BLaER1 treated with 17β-estradiol and CSF1 and Interleukin-3, amounts not matched to agents 10 nM and 100 nM (cell line): ENCODE results near the gene SLC25A15.
A peak's percentile ranks its signal among the peaks of the same experiment; 100 is the strongest.

ENCODE experiments used
- H3K27ac ChIP-seq, 11 experiments: shearing (Covaris generic); formaldehyde crosslinking; 2 replicates each; pipeline ENCODE4 v1.8.1; 2022
- H3K27me3 ChIP-seq, 11 experiments: shearing (Covaris generic); formaldehyde crosslinking; 2 replicates each; pipeline ENCODE4 v1.8.1; 2022
- H3K36me3 ChIP-seq, 11 experiments: shearing (Covaris generic); formaldehyde crosslinking; 2 replicates each; pipeline ENCODE4 v1.8.1; 2022
- H3K4me1 ChIP-seq, 10 experiments: shearing (Covaris generic); formaldehyde crosslinking; 2 replicates each; pipeline ENCODE4 v1.8.1; 2022
- H3K4me2 ChIP-seq, 11 experiments: shearing (Covaris generic); formaldehyde crosslinking; 2 replicates each; pipeline ENCODE4 v1.8.1; 2022
- H3K4me3 ChIP-seq, 10 experiments: shearing (Covaris generic); formaldehyde crosslinking; 2 replicates each; pipeline ENCODE4 v1.8.1; 2022
- H3K9ac ChIP-seq, 11 experiments: shearing (Covaris generic); formaldehyde crosslinking; 2 replicates each; pipeline ENCODE4 v1.8.1; 2022
- H3K9me3 ChIP-seq, 11 experiments: shearing (Covaris generic); formaldehyde crosslinking; replicated peaks in 1 of 11; 2 replicates each; pipeline ENCODE4 v1.8.1; 2022
- H4K20me1 ChIP-seq, 11 experiments: shearing (Covaris generic); formaldehyde crosslinking; 2 replicates each; pipeline ENCODE4 v1.8.1; 2022
- Cebpa-rat ChIP-seq, 11 experiments: shearing (Covaris generic); IDR thresholded peaks; 2 replicates each; pipeline ENCODE4 v1.8.1; 2022

The SLC25A15 gene

GRCh38 chr13:40799508-40799907, 10.1 kb downstream of the SLC25A15 start:
- Histone ChIP-seq H3K4me2 (peak overlapping the region in 1 of 11 experiments; percentile 89; a peak in 3 of 22 replicates), H3K4me1 (peaks cover 16 to 30% (median 25%) of the 10 kb centered on the region in 10 experiments), H3K4me3 (no peak overlapping the region), H3K27ac (no peak overlapping the region; a peak in 1 of 22 replicates), H3K9ac (no peak overlapping the region), H3K36me3 (peaks cover 0 to 82% (median 68%) of the 10 kb centered on the region in 11 experiments; a peak in 21 of 22 replicates), H3K9me3 (no peaks in the 10 kb centered on the region), H3K27me3 (no peaks in the 10 kb centered on the region), H4K20me1 (no peaks in the 10 kb centered on the region)
- no peak for TF ChIP-seq Cebpa-rat (IDR thresholded peaks at IDR 0.05)

GRCh38 chr13:40800559-40800958, 11.1 kb downstream of the SLC25A15 start:
- H3K27ac ChIP-seq: no peak overlapping the region
- peaks cover 16 to 30% (median 25%) of the 10 kb centered on the region in 10 experiments for H3K4me1 ChIP-seq
- no peak for TF ChIP-seq Cebpa-rat (IDR thresholded peaks at IDR 0.05)
- H3K4me3 ChIP-seq: no peak overlapping the region
- peaks cover 7 to 81% (median 67%) of the 10 kb centered on the region in 11 experiments; a peak in 21 of 22 replicates for H3K36me3 ChIP-seq
- no peaks in the 10 kb centered on the region for H3K27me3 ChIP-seq
- H3K9ac ChIP-seq: no peak overlapping the region
- no peak overlapping the region for H3K4me2 ChIP-seq
- H4K20me1 ChIP-seq: no peaks in the 10 kb centered on the region
- H3K9me3 ChIP-seq: no peaks in the 10 kb centered on the region

GRCh38 chr13:40801255-40802217, 12.1 kb downstream of the SLC25A15 start:
- no peak overlapping the region for H3K4me2 ChIP-seq
- TF ChIP-seq Cebpa-rat (IDR thresholded peaks at IDR 0.05): no peak
- no peaks in the 10 kb centered on the region for H4K20me1 ChIP-seq
- H3K27ac ChIP-seq: no peak overlapping the region
- H3K9me3 ChIP-seq: no peaks in the 10 kb centered on the region
- H3K27me3 ChIP-seq: no peaks in the 10 kb centered on the region
- peaks cover 16 to 29% (median 25%) of the 10 kb centered on the region in 10 experiments for H3K4me1 ChIP-seq
- no peak overlapping the region for H3K4me3 ChIP-seq
- H3K9ac ChIP-seq: no peak overlapping the region
- H3K36me3 ChIP-seq: peaks cover 17 to 81% (median 68%) of the 10 kb centered on the region in 11 experiments

GRCh38 chr13:40803316-40803715, 13.9 kb downstream of the SLC25A15 start:
- Histone ChIP-seq H3K9me3 (no peaks in the 10 kb centered on the region), H3K4me3 (no peak overlapping the region), H3K27ac (no peak overlapping the region), H4K20me1 (no peaks in the 10 kb centered on the region), H3K9ac (no peak overlapping the region), H3K4me1 (peaks cover 6 to 12% (median 9%) of the 10 kb centered on the region in 10 experiments), H3K4me2 (no peak overlapping the region), H3K27me3 (no peaks in the 10 kb centered on the region), H3K36me3 (peaks cover 20 to 92% (median 84%) of the 10 kb centered on the region in 11 experiments)
- no peak for TF ChIP-seq Cebpa-rat (IDR thresholded peaks at IDR 0.05)

- peaks cover 20 to 96% (median 91%) of the 10 kb centered on the region in 11 experiments for H3K36me3 ChIP-seq
- no peak overlapping the region for H3K9ac ChIP-seq
- no peaks in the 10 kb centered on the region for H3K27me3 ChIP-seq
- no peak overlapping the region for H3K4me2 ChIP-seq
- no peak overlapping the region for H3K4me3 ChIP-seq
- peaks cover 0 to 8% (median under 1%) of the 10 kb centered on the region in 10 experiments; a peak in 11 of 20 replicates for H3K4me1 ChIP-seq
- no peak for TF ChIP-seq Cebpa-rat (IDR thresholded peaks at IDR 0.05)
- no peaks in the 10 kb centered on the region for H3K9me3 ChIP-seq
- H4K20me1 ChIP-seq: no peaks in the 10 kb centered on the region
- H3K27ac ChIP-seq: no peak overlapping the region
Observed at GRCh38 chr13:40806241-40806640, 16.8 kb downstream of the SLC25A15 start.

- H3K4me2 ChIP-seq: no peak overlapping the region
- peaks cover 20 to 78% (median 73%) of the 10 kb centered on the region in 11 experiments for H3K36me3 ChIP-seq
- H3K9ac ChIP-seq: no peak overlapping the region
- TF ChIP-seq Cebpa-rat (IDR thresholded peaks at IDR 0.05): no peak
- no peak overlapping the region for H3K4me3 ChIP-seq
- H3K4me1 ChIP-seq: peaks cover 10 to 28% (median 15%) of the 10 kb centered on the region in 10 experiments
- no peaks in the 10 kb centered on the region for H3K9me3 ChIP-seq
- no peaks in the 10 kb centered on the region for H4K20me1 ChIP-seq
- H3K27me3 ChIP-seq: no peaks in the 10 kb centered on the region
- H3K27ac ChIP-seq: no peak overlapping the region
Observed at GRCh38 chr13:40809471-40809870, 20.1 kb downstream of the SLC25A15 start.

- peaks cover 10 to 28% (median 15%) of the 10 kb centered on the region in 10 experiments for H3K4me1 ChIP-seq
- TF ChIP-seq Cebpa-rat (IDR thresholded peaks at IDR 0.05): no peak
- H3K27me3 ChIP-seq: no peaks in the 10 kb centered on the region
- H3K9ac ChIP-seq: peak overlapping the region in 3 of 11 experiments; percentile 14 to 35 (median 22); a peak in 2 of 22 replicates
- H3K4me2 ChIP-seq: peak overlapping the region; percentile 26 to 76 (median 58); a peak in 21 of 22 replicates
- H4K20me1 ChIP-seq: no peaks in the 10 kb centered on the region
- H3K36me3 ChIP-seq: peaks cover 0 to 55% (median 49%) of the 10 kb centered on the region in 11 experiments; a peak in 20 of 22 replicates
- peak overlapping the region in 7 of 11 experiments; percentile 6 to 69 (median 9); a peak in 7 of 22 replicates for H3K27ac ChIP-seq
- no peak overlapping the region for H3K4me3 ChIP-seq
- peaks cover 0 to 15% (median 10%) of the 10 kb centered on the region in 11 experiments; a peak in 8 of 22 replicates for H3K9me3 ChIP-seq
Observed at GRCh38 chr13:40812102-40812501, 22.7 kb downstream of the SLC25A15 start.

- peak overlapping the region in 4 of 11 experiments; percentile 7 to 56 (median 32); a peak in 4 of 22 replicates for H3K27ac ChIP-seq
Observed at GRCh38 chr13:40812724-40813445, 23.5 kb downstream of the SLC25A15 start.

More at GRCh38 chr13:40812724-40813445, 23.5 kb downstream of the SLC25A15 start:
- H3K4me3 ChIP-seq: no peak overlapping the region
- peaks cover 0 to 15% (median 10%) of the 10 kb centered on the region in 11 experiments; a peak in 8 of 22 replicates for H3K9me3 ChIP-seq
- H3K4me1 ChIP-seq: peaks cover 10 to 28% (median 15%) of the 10 kb centered on the region in 10 experiments
- peaks cover 0 to 48% (median 41%) of the 10 kb centered on the region in 11 experiments; a peak in 20 of 22 replicates for H3K36me3 ChIP-seq
- H3K9ac ChIP-seq: no peak overlapping the region
- peak overlapping the region in 6 of 11 experiments; percentile 43 to 76 (median 68); a peak in 7 of 22 replicates for H3K4me2 ChIP-seq
- no peaks in the 10 kb centered on the region for H4K20me1 ChIP-seq
- H3K27me3 ChIP-seq: no peaks in the 10 kb centered on the region
- TF ChIP-seq Cebpa-rat (IDR thresholded peaks at IDR 0.05): no peak
